ENCODE results near the gene BCL2. TPM values are rescaled to one million over a fixed set of nuclear protein-coding genes. Genes with fewer than 3 reads are reported as not detected.
"Not testable (repeated sequence)": the region's sequence is repeated elsewhere in the genome, so short reads cannot be mapped to it uniquely, and the experiment has no call there.

The BCL2 gene
- total RNA-seq, 1 experiment from 2014 or later: 2.9 TPM

DNA sequence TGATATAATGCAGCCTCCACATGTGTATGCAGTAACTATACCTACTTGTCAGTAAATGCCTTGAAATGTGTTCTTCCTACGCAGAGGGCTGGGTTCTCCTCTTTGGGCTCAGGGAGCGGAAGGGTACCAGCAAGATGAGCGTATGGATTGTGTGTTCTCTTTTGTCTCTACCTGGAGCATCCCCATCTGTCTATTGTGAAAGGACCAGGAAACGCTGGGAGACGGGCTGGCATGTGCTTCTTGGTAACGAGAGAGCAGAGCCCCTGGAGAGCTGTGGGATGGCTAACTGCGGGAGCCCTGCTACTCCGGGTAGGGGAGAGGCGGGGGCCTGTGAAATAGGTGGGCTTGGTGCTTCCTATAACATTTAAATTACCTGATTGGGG, 80.9 kb downstream of the BCL2 start:
- peaks cover 19% of the 10 kb centered on the region for H3K4me1 Mint-ChIP-seq (ENCODE audit: low read depth, unreplicated experiment)
- intact Hi-C loops (cut with micrococcal nuclease; ENCODE audit: unreplicated experiment): no loop called here
- no peak overlapping the region for H3K27ac Mint-ChIP-seq (ENCODE audit: unreplicated experiment)
- CTCF ChIA-PET: no interaction called here
- H3K27me3 Mint-ChIP-seq (ENCODE audit: unreplicated experiment): no peaks in the 10 kb centered on the region
- no peaks in the 10 kb centered on the region for H3K36me3 Mint-ChIP-seq (ENCODE audit: insufficient read depth, unreplicated experiment)
- H3K9me3 Mint-ChIP-seq (ENCODE audit: low read depth, unreplicated experiment): no peaks in the 10 kb centered on the region
- no peak for DNase-seq
- H3K4me3 Mint-ChIP-seq (ENCODE audit: low read depth, unreplicated experiment): no peak overlapping the region
- TF ChIP-seq, protein P1, sequence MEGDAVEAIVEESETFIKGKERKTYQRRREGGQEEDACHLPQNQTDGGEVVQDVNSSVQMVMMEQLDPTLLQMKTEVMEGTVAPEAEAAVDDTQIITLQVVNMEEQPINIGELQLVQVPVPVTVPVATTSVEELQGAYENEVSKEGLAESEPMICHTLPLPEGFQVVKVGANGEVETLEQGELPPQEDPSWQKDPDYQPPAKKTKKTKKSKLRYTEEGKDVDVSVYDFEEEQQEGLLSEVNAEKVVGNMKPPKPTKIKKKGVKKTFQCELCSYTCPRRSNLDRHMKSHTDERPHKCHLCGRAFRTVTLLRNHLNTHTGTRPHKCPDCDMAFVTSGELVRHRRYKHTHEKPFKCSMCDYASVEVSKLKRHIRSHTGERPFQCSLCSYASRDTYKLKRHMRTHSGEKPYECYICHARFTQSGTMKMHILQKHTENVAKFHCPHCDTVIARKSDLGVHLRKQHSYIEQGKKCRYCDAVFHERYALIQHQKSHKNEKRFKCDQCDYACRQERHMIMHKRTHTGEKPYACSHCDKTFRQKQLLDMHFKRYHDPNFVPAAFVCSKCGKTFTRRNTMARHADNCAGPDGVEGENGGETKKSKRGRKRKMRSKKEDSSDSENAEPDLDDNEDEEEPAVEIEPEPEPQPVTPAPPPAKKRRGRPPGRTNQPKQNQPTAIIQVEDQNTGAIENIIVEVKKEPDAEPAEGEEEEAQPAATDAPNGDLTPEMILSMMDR (IDR thresholded peaks at IDR 0.05; ENCODE audit: unreplicated experiment): no peak
- BruUV-seq (replicated peaks): no TSS peak

GRCh38 chr18:63237881-63238692, 81.5 kb downstream of the BCL2 start:
- Mint-ChIP-seq H3K27me3 (ENCODE audit: unreplicated experiment) (no peaks in the 10 kb centered on the region), H3K4me1 (ENCODE audit: low read depth, unreplicated experiment) (peaks cover 19% of the 10 kb centered on the region), H3K27ac (ENCODE audit: unreplicated experiment) (no peak overlapping the region), H3K9me3 (ENCODE audit: low read depth, unreplicated experiment) (no peaks in the 10 kb centered on the region), H3K4me3 (ENCODE audit: low read depth, unreplicated experiment) (peak overlapping the region; percentile 45), H3K36me3 (ENCODE audit: insufficient read depth, unreplicated experiment) (no peaks in the 10 kb centered on the region)
- DNase-seq: peak; percentile 57
- BruUV-seq (replicated peaks): no TSS peak
- intact Hi-C loops (cut with micrococcal nuclease; ENCODE audit: unreplicated experiment): no loop called here
- CTCF ChIA-PET: interaction anchor here (0.7 kb wide), 1 partner anchor 114 kb away, joined by 4 read pairs; no protein-coding TSS in a partner anchor
- TF ChIP-seq, protein P1 (IDR thresholded peaks at IDR 0.05; ENCODE audit: unreplicated experiment): no peak

DNA sequence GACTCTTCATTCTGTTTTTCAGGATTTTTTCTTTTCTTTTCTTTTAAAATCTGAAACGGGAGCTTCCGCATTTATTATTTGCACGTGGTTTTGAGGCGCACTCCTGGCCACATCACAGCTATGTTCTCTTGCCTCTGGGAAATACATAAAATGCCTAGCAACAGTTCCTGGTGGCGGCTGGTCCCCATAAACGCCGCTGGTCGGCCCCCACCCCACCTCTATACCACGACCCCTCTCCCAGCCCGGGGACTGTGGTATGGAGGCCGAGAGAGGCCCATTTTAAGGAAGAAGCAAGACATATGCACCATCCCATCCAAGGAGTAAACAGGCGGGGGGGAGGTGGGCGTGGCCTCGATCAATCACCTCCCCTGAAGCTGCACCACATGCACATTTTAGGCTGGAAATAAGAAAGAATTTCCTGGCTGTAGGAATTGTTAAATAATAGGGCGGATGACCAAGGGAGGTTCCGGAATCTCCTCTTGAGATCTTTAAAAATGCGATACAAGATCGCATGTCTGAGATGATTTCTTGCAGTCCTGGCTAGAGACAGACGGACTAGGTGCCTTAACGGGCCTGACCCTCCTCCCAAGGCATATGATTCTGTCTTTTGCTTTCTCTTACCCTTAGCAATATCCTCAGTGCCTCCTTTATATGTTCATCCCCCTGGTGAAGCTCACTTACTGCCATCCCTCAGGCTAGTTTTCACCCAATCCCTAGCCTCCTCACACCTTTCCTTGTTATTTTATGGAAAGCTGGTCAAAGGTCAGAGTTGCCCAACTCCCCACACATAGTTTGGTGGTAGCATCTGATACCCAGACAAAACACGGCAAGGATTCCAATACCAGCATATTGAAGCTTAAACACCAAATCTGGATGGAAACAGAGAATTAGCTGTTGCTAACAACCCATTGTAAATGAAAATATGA, 82.4 kb downstream of the BCL2 start:
- Mint-ChIP-seq H3K27me3 (ENCODE audit: unreplicated experiment) (no peaks in the 10 kb centered on the region), H3K4me3 (ENCODE audit: low read depth, unreplicated experiment) (peak overlapping the region; percentile 45), H3K36me3 (ENCODE audit: insufficient read depth, unreplicated experiment) (no peaks in the 10 kb centered on the region), H3K4me1 (ENCODE audit: low read depth, unreplicated experiment) (peaks cover 19% of the 10 kb centered on the region), H3K27ac (ENCODE audit: unreplicated experiment) (no peak overlapping the region), H3K9me3 (ENCODE audit: low read depth, unreplicated experiment) (no peaks in the 10 kb centered on the region)
- CTCF ChIA-PET: interaction anchor here (0.6 to 0.7 kb wide), 2 partner anchors 25 to 114 kb away, joined by 4 read pairs; no protein-coding TSS in a partner anchor
- intact Hi-C loops (cut with micrococcal nuclease; ENCODE audit: unreplicated experiment): no loop called here
- DNase-seq: no peak
- TF ChIP-seq, protein P1 (IDR thresholded peaks at IDR 0.05; ENCODE audit: unreplicated experiment): no peak
- BruUV-seq (replicated peaks): no TSS peak

- DNase-seq: no peak
- Mint-ChIP-seq H3K36me3 (ENCODE audit: insufficient read depth, unreplicated experiment) (no peaks in the 10 kb centered on the region), H3K4me1 (ENCODE audit: low read depth, unreplicated experiment) (peaks cover 19% of the 10 kb centered on the region), H3K9me3 (ENCODE audit: low read depth, unreplicated experiment) (no peaks in the 10 kb centered on the region), H3K27ac (ENCODE audit: unreplicated experiment) (no peak overlapping the region), H3K27me3 (ENCODE audit: unreplicated experiment) (no peaks in the 10 kb centered on the region), H3K4me3 (ENCODE audit: low read depth, unreplicated experiment) (no peak overlapping the region)
- TF ChIP-seq, protein P1 (IDR thresholded peaks at IDR 0.05; ENCODE audit: unreplicated experiment): no peak
- intact Hi-C loops (cut with micrococcal nuclease; ENCODE audit: unreplicated experiment): no loop called here
- CTCF ChIA-PET: no interaction called here
- no TSS peak for BruUV-seq (replicated peaks)
These were observed 83.2 kb downstream of the BCL2 start for GRCh38 chr18:63236406-63236805.

- H3K27ac Mint-ChIP-seq (ENCODE audit: unreplicated experiment); H3K27me3 Mint-ChIP-seq (ENCODE audit: unreplicated experiment); DNase-seq; H3K9me3 Mint-ChIP-seq (ENCODE audit: low read depth, unreplicated experiment); intact Hi-C loops (cut with micrococcal nuclease; ENCODE audit: unreplicated experiment); H3K36me3 Mint-ChIP-seq (ENCODE audit: insufficient read depth, unreplicated experiment); BruUV-seq (replicated peaks); H3K4me3 Mint-ChIP-seq (ENCODE audit: low read depth, unreplicated experiment); CTCF ChIA-PET: not testable (repeated sequence)
- H3K4me1 Mint-ChIP-seq (ENCODE audit: low read depth, unreplicated experiment): peaks cover 19% of the 10 kb centered on the region
These were observed 83.6 kb downstream of the BCL2 start for GRCh38 chr18:63235920-63236319.

Data from Calu3 (cell line).